OCI-M2 (cell line): ENCODE results near the gene CERS3.

Experiments
- DNase-seq: peaks from one replicate; lab custom pipeline; 2025; ENCODE audit not compliant: unreplicated experiment; lab: John Stamatoyannopoulos, UW

Gene CERS3

GRCh38 chr15:100385300-100386050 is 143.3 kb downstream of the CERS3 start:
- DNase-seq: no peak

- DNase-seq: no peak
These were observed 144.7 kb downstream of the CERS3 start for GRCh38 chr15:100384108-100384410.

- DNase-seq: no peak
These were observed 145.2 kb downstream of the CERS3 start for GRCh38 chr15:100383302-100384107.

- no peak for DNase-seq
These were observed 154.8 kb downstream of the CERS3 start for GRCh38 chr15:100373942-100374341.

GRCh38 chr15:100373120-100373896 is 155.4 kb downstream of the CERS3 start:
- DNase-seq: no peak

- DNase-seq: no peak
These were observed 156.0 kb downstream of the CERS3 start for GRCh38 chr15:100372739-100373119.

GRCh38 chr15:100355342-100355741 is 173.4 kb downstream of the CERS3 start:
- no peak for DNase-seq

- DNase-seq: no peak
These were observed 175.3 kb downstream of the CERS3 start for GRCh38 chr15:100353449-100353848.

- no peak for DNase-seq
These were observed 178.1 kb downstream of the CERS3 start for GRCh38 chr15:100350434-100351226.
